ENCODE results near the gene RBM6. TPM values are rescaled to one million over a fixed set of nuclear protein-coding genes. Genes with fewer than 3 reads are reported as not detected.

Gene RBM6
- polyA plus RNA-seq, 3 donors, result 11.3 to 137 (median 17.8) TPM

- 97% methylated on average over 14 of the region's 15 CpGs for WGBS (ENCODE audit: insufficient coverage)
- H3K36me3 ChIP-seq (replicated peaks in 1 of 2; ENCODE audit: control insufficient read depth in 1 of 2, insufficient read depth in 2 of 2, low read length in 2 of 2), result peaks cover 14 to 39% of the 10 kb centered on the region in 2 donors
- intact Hi-C loops (cut with micrococcal nuclease), result no loop called here
- H3K4me3 ChIP-seq (replicated peaks in 1 of 3; ENCODE audit: low read depth in 2 of 3, low read length in 3 of 3), result no peak overlapping the region
- H2AFZ ChIP-seq (ENCODE audit: insufficient read depth, low read depth, low read length, poor library complexity, severe bottlenecking), result no peak overlapping the region
- peaks cover 0 to 3% (median 0%) of the 10 kb centered on the region in 7 donors for H3K9me3 Mint-ChIP-seq
- H3K27ac Mint-ChIP-seq, result peak overlapping the region in 1 of 7 donors; percentile 55
- no peak overlapping the region for H3K4me2 ChIP-seq (replicated peaks; ENCODE audit: extremely low read depth, low read length, poor library complexity, severe bottlenecking)
- no peak overlapping the region for H3K27ac ChIP-seq (ENCODE audit: low read depth in 1 of 2, low read length in 2 of 2)
- peaks cover under 1% of the 10 kb centered on the region for H3K79me2 ChIP-seq (ENCODE audit: insufficient read depth, low read length)
- H4K20me1 ChIP-seq (ENCODE audit: insufficient read depth, low read length), result no peaks in the 10 kb centered on the region
- no peak overlapping the region for H3K9ac ChIP-seq (ENCODE audit: insufficient read depth, low read length, poor library complexity, severe bottlenecking)
- TF ChIP-seq CTCF (IDR thresholded peaks at IDR 0.05), result no peak
- H3K4me3 Mint-ChIP-seq, result no peak overlapping the region
- peaks cover 14% of the 10 kb centered on the region for H3K4me1 Mint-ChIP-seq
- H3K36me3 Mint-ChIP-seq, result peaks cover 31 to 36% of the 10 kb centered on the region in 2 donors
- no peaks in the 10 kb centered on the region for H3K9me3 ChIP-seq (replicated peaks in 1 of 2; ENCODE audit: control insufficient read depth in 1 of 2, insufficient read depth in 1 of 2, low read length in 2 of 2)
- H3K27me3 Mint-ChIP-seq (ENCODE audit: low read depth in 3 of 3), result peaks cover 0 to 5% (median 0%) of the 10 kb centered on the region in 3 donors
- DNase-seq, result no peak
- no peaks in the 10 kb centered on the region for H3K27me3 ChIP-seq (ENCODE audit: control insufficient read depth in 2 of 2, insufficient read depth in 2 of 2, low read length in 2 of 2)
- H3K4me1 ChIP-seq (ENCODE audit: control insufficient read depth in 1 of 2, insufficient read depth in 2 of 2, low read length in 2 of 2), result peaks cover 1 to 2% of the 10 kb centered on the region in 2 donors
Observed at GRCh38 chr3:49911611-49912010, 28.3 kb upstream of the RBM6 start.

GRCh38 chr3:49912881-49913281 lies 27.1 kb upstream of the RBM6 start:
- H2AFZ ChIP-seq (ENCODE audit: insufficient read depth, low read depth, low read length, poor library complexity, severe bottlenecking), result no peak overlapping the region
- H3K36me3 Mint-ChIP-seq, result peaks cover 31 to 36% of the 10 kb centered on the region in 2 donors
- H3K9me3 Mint-ChIP-seq, result peaks cover 0 to 3% (median 0%) of the 10 kb centered on the region in 7 donors
- H3K27ac Mint-ChIP-seq, result no peak overlapping the region
- no peaks in the 10 kb centered on the region for H3K9me3 ChIP-seq (replicated peaks in 1 of 2; ENCODE audit: control insufficient read depth in 1 of 2, insufficient read depth in 1 of 2, low read length in 2 of 2)
- intact Hi-C loops (cut with micrococcal nuclease), result no loop called here
- H3K4me1 Mint-ChIP-seq, result peaks cover 18% of the 10 kb centered on the region
- peaks cover 4 to 6% of the 10 kb centered on the region in 2 donors for H3K4me1 ChIP-seq (ENCODE audit: control insufficient read depth in 1 of 2, insufficient read depth in 2 of 2, low read length in 2 of 2)
- no peak for DNase-seq
- no peak overlapping the region for H3K4me3 Mint-ChIP-seq
- no peak for TF ChIP-seq CTCF (IDR thresholded peaks at IDR 0.05)
- H3K4me2 ChIP-seq (replicated peaks; ENCODE audit: extremely low read depth, low read length, poor library complexity, severe bottlenecking), result no peak overlapping the region
- no peak overlapping the region for H3K9ac ChIP-seq (ENCODE audit: insufficient read depth, low read length, poor library complexity, severe bottlenecking)
- H3K27me3 Mint-ChIP-seq (ENCODE audit: low read depth in 3 of 3), result peaks cover 0 to 5% (median 0%) of the 10 kb centered on the region in 3 donors
- peaks cover 3% of the 10 kb centered on the region for H3K79me2 ChIP-seq (ENCODE audit: insufficient read depth, low read length)
- WGBS (ENCODE audit: insufficient coverage), result no CpG with 5 or more reads among the region's 4 CpGs
- H3K27ac ChIP-seq (ENCODE audit: low read depth in 1 of 2, low read length in 2 of 2), result no peak overlapping the region
- no peaks in the 10 kb centered on the region for H3K27me3 ChIP-seq (ENCODE audit: control insufficient read depth in 2 of 2, insufficient read depth in 2 of 2, low read length in 2 of 2)
- H4K20me1 ChIP-seq (ENCODE audit: insufficient read depth, low read length), result no peaks in the 10 kb centered on the region
- no peak overlapping the region for H3K4me3 ChIP-seq (replicated peaks in 1 of 3; ENCODE audit: low read depth in 2 of 3, low read length in 3 of 3)
- H3K36me3 ChIP-seq (replicated peaks in 1 of 2; ENCODE audit: control insufficient read depth in 1 of 2, insufficient read depth in 2 of 2, low read length in 2 of 2), result peaks cover 14 to 39% of the 10 kb centered on the region in 2 donors
